Vagina (tissue), 2 donors: ENCODE measurements around the gene OR11G2.

Source experiments
- POLR2A ChIP-seq, 2 donors: fragments of 450-650 bp; IDR thresholded peaks; one replicate each; pipeline ENCODE4 v1.6.1; 2017; ENCODE audit warnings: antibody characterized with exemption in 2 of 2, mild to moderate bottlenecking in 2 of 2, moderate library complexity in 2 of 2
- TF ChIP-seq, protein P1 (sequence below), 3 experiments: fragments of 450-650 bp in 2 of 3; fragments of 200-600 bp in 1 of 3; sonication (generic) in 1 of 3; IDR thresholded peaks; one replicate each; pipeline ENCODE4 v1.5.1; 2017 to 2019; ENCODE audit warnings: antibody characterized with exemption in 3 of 3, mild to moderate bottlenecking in 2 of 3, moderate library complexity in 2 of 3

DNA sequence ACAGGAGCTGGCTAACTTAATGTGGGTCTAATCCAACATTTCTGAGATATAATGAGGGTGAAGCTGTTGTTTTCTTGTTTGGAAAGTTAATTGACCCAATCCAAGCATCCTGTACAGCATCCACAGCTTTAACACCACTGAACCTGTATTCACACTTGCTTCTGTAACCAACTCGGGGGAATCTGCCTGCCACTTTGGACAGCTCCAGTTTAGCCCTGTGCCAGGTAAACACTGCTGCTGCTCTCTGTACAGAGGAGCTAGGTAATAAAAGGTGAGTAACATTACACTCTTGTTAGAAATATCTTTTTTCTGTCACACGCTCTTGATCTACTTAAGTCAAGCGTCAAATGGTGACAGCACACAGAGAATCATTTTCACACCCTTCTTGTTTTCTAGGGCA, 700 bp downstream of the OR11G2 start:
- TF ChIP-seq, protein P1, sequence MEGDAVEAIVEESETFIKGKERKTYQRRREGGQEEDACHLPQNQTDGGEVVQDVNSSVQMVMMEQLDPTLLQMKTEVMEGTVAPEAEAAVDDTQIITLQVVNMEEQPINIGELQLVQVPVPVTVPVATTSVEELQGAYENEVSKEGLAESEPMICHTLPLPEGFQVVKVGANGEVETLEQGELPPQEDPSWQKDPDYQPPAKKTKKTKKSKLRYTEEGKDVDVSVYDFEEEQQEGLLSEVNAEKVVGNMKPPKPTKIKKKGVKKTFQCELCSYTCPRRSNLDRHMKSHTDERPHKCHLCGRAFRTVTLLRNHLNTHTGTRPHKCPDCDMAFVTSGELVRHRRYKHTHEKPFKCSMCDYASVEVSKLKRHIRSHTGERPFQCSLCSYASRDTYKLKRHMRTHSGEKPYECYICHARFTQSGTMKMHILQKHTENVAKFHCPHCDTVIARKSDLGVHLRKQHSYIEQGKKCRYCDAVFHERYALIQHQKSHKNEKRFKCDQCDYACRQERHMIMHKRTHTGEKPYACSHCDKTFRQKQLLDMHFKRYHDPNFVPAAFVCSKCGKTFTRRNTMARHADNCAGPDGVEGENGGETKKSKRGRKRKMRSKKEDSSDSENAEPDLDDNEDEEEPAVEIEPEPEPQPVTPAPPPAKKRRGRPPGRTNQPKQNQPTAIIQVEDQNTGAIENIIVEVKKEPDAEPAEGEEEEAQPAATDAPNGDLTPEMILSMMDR (IDR thresholded peaks at IDR 0.05), result no peak
- TF ChIP-seq POLR2A (IDR thresholded peaks at IDR 0.05), result no peak
